Naive thymus-derived CD8-positive, alpha-beta T cell (primary cell): ENCODE measurements around the gene GMPPB. TPM values are rescaled to one million over a fixed set of nuclear protein-coding genes. Genes with fewer than 3 reads are reported as not detected.
"Not testable (repeated sequence)": the region's sequence is repeated elsewhere in the genome, so short reads cannot be mapped to it uniquely, and the experiment has no call there.

Experiments
- ATAC-seq, 2 donors: fragments of 150-1000 bp; cut with Tn5 transposase in 1 of 2; sonication (Bioruptor Pico), chemical (Tn5 transposase) in 1 of 2; 1 replicate in 1 of 2; 2 replicates in 1 of 2; pipeline ENCODE4 v1.10.0; 2021; ENCODE audit warnings: mild to moderate bottlenecking in 2 of 2, moderate library complexity in 2 of 2
- POLR2A ChIA-PET: fragments of 350-600 bp; sonication (Branson Sonifier 250); formaldehyde crosslinking; loops from one replicate; lab custom pipeline; 2021; ENCODE audit warnings: antibody characterized with exemption; lab: Charles Lee
- DNase-seq, 10 donors: peaks; one replicate each; pipeline versions ENCODE4 v3.0.0 to v3.0.0-alpha.2; 2020 to 2022
- H3K27ac Mint-ChIP-seq, 10 donors: one replicate each; pipeline ENCODE4 v1.8.0; 2020 to 2022; ENCODE audit warnings: mild to moderate bottlenecking in 10 of 10, mixed read lengths in 10 of 10, moderate library complexity in 4 of 10, inconsistent platforms in 1 of 10
- H3K27me3 Mint-ChIP-seq, 5 donors: one replicate each; pipeline ENCODE4 v1.8.0; 2021 to 2022; ENCODE audit warnings: mixed read lengths in 5 of 5
- H3K36me3 Mint-ChIP-seq, 3 donors: one replicate each; pipeline ENCODE4 v1.8.0; 2020 to 2022; ENCODE audit warnings: mixed read lengths in 3 of 3, mild to moderate bottlenecking in 2 of 3, inconsistent platforms in 1 of 3
- H3K4me1 Mint-ChIP-seq, 4 donors: one replicate each; pipeline ENCODE4 v1.8.0; 2021 to 2022; ENCODE audit warnings: mixed read lengths in 4 of 4
- H3K4me3 Mint-ChIP-seq, 10 donors: one replicate each; pipeline ENCODE4 v1.8.0; 2020 to 2022; ENCODE audit warnings: mild to moderate bottlenecking in 10 of 10, mixed read lengths in 10 of 10, moderate library complexity in 6 of 10, inconsistent platforms in 1 of 10
- H3K9me3 Mint-ChIP-seq, 9 donors: one replicate each; pipeline ENCODE4 v1.8.0; 2020 to 2022; ENCODE audit warnings: mixed read lengths in 9 of 9, mild to moderate bottlenecking in 3 of 9, inconsistent platforms in 1 of 9, moderate library complexity in 1 of 9
- polyA plus RNA-seq, 3 donors: library from polyadenylated mRNA; unstranded; fragments of 300-500 nt; fragmentation: Illumina TruSeq; gene quantifications; one replicate each; pipeline ENCODE4 v1.2.3, GENCODE V29; 2021
- total RNA-seq, 8 experiments: library from RNA in 2 of 8; stranded (reverse) in 2 of 8; gene quantifications; one replicate each; pipeline ENCODE4 v1.2.3 and lab custom pipeline; 2021 to 2026

GMPPB gene
- total and polyA plus RNA-seq, 5 experiments from 2014 or later, result 7.5 to 22.2 (median 14.8) TPM

DNA sequence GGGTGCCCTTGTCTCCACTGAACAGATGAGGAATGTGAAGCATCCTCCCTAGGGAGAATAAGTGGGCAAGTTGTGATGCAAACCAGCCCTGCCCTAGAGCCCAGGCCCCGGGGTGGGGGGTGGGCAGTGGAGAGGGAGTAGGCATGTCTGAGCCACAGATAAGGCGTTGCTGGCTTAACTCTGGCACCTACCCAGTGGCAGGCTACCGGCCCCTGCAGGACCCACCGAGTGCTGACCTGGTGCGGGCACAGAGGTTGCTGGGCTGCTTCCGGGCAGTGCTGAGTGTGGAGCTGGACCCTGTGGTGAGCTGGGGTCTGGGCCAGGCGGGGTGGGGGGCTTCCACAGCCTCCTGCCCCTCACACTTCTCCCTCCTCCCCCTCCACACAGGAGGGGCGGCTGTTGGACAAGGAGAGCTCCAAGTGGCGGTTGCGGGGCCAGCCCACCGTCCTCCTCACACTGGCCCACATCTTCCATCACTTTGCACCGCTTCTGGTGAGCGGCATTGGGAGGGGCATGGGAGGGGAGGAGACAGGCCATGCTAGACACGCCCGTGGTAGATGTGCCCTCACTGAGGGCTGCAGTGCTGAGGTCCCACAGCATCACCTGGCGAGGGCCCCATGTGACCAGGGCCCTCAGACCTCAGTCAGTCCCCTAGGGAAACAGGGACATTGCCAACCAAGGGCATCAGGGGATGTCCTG, 24.3 kb downstream of the GMPPB start:
- H3K27ac Mint-ChIP-seq, result peak overlapping the region in 1 of 10 donors; percentile 76
- ATAC-seq, result no peak
- H3K27me3 Mint-ChIP-seq, result no peaks in the 10 kb centered on the region
- peaks cover 0 to 11% (median 0%) of the 10 kb centered on the region in 3 donors for H3K36me3 Mint-ChIP-seq
- POLR2A ChIA-PET, result no interaction called here
- H3K9me3 Mint-ChIP-seq, result no peaks in the 10 kb centered on the region
- H3K4me3 Mint-ChIP-seq, result no peak overlapping the region
- peaks cover 3 to 7% (median 6%) of the 10 kb centered on the region in 4 donors for H3K4me1 Mint-ChIP-seq
- DNase-seq, result no peak

DNA sequence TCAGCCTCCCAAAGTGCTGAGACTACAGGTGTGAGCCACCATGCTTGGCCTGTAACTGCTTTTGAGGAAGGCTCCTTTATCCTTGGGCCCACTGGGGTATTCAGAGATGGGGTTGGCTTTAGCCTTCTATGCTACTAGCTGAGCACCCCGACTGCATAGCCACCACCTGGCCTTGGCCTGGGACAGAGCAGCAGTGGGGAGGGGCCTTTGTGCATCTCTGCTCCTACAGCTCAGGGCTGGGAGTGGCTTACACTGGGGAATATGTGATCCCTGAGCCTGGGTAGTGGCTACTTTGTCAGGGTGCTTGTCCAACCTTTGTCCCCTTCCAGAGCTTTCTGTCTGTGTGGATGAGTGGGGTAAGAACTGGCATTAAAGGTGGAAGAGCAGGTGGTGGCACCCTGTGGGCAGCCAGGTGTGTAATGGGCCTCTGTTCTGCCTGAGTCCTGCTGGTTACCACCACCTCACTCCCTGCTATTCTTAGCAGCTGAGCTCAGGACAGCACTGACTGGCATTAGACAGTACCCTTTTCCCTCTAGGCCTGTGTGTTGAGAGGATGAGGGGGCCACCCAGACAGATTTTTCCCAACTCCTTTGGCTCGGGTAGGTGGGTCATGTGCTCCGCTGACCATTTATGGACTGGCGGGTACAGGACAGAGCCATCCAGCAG, 28.3 kb downstream of the GMPPB start:
- DNase-seq, POLR2A ChIA-PET, H3K4me3 Mint-ChIP-seq, H3K27me3 Mint-ChIP-seq, ATAC-seq, H3K9me3 Mint-ChIP-seq: not testable (repeated sequence)
- Mint-ChIP-seq H3K4me1 (peaks cover 8 to 21% (median 20%) of the 10 kb centered on the region in 4 donors), H3K36me3 (peaks cover 0 to 11% (median 0%) of the 10 kb centered on the region in 3 donors), H3K27ac (peak overlapping the region in 1 of 10 donors; percentile 38)

DNA sequence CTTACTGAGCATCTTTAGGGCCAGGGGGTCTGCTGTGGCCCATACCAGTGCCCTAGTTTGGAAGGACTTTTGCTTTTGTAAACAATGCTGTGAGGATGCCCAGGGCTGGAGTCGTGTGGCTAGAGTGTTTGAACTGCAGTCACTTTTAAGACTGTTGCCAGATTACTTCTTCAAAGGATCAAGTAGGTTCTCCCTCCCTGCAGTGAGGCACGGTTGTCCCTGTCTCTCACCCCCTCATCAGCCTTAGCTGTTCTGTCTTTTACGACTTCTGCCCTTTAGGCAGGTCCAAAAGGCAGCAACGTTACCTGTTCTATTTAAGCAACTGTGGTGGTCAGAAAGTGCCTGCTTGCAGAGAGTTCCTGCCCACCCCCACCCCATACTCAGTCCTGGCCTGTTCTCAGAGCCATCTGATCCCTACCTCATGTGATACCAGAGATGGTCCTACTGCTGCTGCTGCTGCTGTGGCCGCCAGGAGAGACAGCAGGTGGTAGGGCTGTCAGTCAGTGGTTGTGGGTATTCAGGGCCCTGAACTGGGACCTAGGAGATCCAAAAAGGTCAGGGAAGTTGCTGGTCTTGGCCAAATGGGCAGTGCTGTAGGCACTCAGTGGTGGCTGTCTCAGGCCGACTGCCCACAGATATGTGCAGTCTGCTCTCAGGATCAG, 29.2 kb downstream of the GMPPB start:
- POLR2A ChIA-PET, H3K9me3 Mint-ChIP-seq, H3K27ac Mint-ChIP-seq, H3K27me3 Mint-ChIP-seq, H3K36me3 Mint-ChIP-seq, ATAC-seq, DNase-seq: not testable (repeated sequence)
- Mint-ChIP-seq H3K4me1 (peaks cover 13 to 30% (median 28%) of the 10 kb centered on the region in 4 donors), H3K4me3 (peak overlapping the region in 1 of 10 donors; percentile 15)

DNA sequence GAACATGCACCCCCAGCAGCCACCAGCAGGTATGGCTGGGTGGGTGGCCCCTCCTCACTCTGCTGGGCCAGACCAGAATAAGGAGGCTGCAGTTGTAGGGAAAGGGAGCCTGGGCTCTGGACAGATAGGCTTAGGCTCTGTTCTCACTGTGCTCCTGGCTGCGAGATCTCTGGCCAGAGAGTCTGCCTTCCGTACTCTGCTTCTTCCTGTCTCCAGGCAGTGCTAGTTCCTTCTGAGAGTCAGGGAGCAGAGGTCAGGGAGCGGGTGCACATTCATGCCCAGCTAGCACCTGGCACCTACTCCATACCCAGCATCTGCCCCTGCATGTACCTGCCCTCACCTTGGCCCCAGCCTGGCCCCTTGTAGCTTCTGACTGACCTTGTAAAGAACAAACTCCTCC, 32.3 kb downstream of the GMPPB start:
- H3K27ac Mint-ChIP-seq, result peak overlapping the region in 3 of 10 donors; percentile 29 to 41 (median 34)

DNA sequence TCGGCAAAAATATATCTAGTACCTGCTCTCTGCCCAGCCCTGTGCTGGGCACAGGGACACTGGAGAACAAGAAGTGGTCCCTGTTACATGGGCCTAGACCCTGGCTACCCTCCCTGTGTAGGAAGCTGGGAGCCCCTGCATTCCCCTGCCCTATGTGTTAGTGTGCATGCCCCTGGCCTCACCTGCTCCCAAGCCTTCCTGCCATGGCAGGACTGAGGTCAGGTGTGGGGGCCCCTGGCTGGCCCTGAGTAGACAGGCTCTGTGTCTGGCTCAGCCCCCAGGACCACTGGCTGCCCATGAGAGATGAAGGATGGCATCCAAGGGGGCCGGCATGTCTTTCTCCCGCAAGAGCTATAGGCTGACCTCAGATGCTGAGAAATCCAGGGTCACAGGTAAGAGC, 32.9 kb downstream of the GMPPB start:
- DNase-seq, H3K27me3 Mint-ChIP-seq, ATAC-seq, H3K9me3 Mint-ChIP-seq, H3K36me3 Mint-ChIP-seq, POLR2A ChIA-PET: not testable (repeated sequence)
- peak overlapping the region in 7 of 10 donors; percentile 20 to 77 (median 41) for H3K27ac Mint-ChIP-seq
- H3K4me3 Mint-ChIP-seq, result peak overlapping the region; percentile 92 to 98 (median 96)
- peaks cover 17 to 50% (median 47%) of the 10 kb centered on the region in 4 donors for H3K4me1 Mint-ChIP-seq

More for the DNA sequence above, 32.3 kb downstream of the GMPPB start:
- H3K27me3 Mint-ChIP-seq, H3K36me3 Mint-ChIP-seq, POLR2A ChIA-PET, ATAC-seq, DNase-seq, H3K9me3 Mint-ChIP-seq: not testable (repeated sequence)
- Mint-ChIP-seq H3K4me1 (peaks cover 17 to 48% (median 45%) of the 10 kb centered on the region in 4 donors), H3K4me3 (peak overlapping the region in 6 of 10 donors; percentile 36 to 98 (median 96))

DNA sequence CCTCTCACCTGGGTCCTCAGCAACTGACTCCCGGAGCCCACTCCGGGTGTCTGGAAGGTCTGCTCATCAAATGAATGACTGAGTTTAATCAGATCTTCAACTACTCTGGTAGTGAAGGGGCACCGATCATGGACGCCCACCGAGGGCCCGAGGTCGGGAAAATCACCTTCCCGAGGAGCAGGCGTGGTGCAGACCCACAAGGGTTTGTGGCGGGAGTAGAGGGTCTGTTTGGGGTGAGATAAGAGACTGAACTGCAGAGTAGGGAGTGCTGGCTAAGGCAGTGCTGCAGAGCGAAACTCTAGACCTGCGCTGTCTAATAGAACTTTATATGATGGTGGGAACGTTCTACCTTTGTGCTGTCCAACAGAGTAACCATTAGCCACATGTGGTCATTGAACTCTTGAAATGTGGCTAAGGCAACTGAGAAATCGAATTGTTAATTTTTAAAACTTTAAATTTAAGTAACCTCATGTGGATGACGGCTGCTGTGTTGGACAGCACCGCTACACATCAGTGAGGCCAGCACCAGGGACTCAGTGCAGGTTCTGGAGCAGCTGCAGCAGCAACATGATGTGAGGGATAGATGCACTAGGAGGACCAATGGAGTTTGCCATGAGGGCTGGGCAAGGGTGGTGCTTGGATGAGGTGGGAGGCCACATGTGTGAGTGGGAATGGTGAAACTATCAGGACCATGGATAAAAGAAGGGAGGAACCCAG, 33.7 kb downstream of the GMPPB start:
- Mint-ChIP-seq H3K4me3 (peak overlapping the region; percentile 92 to 98 (median 96)), H3K27ac (peak overlapping the region; percentile 33 to 99 (median 98)), H3K4me1 (peaks cover 17 to 54% (median 47%) of the 10 kb centered on the region in 4 donors)
- not testable (repeated sequence) for H3K36me3 Mint-ChIP-seq, H3K27me3 Mint-ChIP-seq, H3K9me3 Mint-ChIP-seq, ATAC-seq
- peak in 1 of 10 donors; percentile 10 for DNase-seq
- POLR2A ChIA-PET, result interaction anchor here (0.6 to 1.1 kb wide), 4 partner anchors 15 to 360 kb away, joined by 3 to 4 read pairs (median 3); no protein-coding TSS in a partner anchor

DNA sequence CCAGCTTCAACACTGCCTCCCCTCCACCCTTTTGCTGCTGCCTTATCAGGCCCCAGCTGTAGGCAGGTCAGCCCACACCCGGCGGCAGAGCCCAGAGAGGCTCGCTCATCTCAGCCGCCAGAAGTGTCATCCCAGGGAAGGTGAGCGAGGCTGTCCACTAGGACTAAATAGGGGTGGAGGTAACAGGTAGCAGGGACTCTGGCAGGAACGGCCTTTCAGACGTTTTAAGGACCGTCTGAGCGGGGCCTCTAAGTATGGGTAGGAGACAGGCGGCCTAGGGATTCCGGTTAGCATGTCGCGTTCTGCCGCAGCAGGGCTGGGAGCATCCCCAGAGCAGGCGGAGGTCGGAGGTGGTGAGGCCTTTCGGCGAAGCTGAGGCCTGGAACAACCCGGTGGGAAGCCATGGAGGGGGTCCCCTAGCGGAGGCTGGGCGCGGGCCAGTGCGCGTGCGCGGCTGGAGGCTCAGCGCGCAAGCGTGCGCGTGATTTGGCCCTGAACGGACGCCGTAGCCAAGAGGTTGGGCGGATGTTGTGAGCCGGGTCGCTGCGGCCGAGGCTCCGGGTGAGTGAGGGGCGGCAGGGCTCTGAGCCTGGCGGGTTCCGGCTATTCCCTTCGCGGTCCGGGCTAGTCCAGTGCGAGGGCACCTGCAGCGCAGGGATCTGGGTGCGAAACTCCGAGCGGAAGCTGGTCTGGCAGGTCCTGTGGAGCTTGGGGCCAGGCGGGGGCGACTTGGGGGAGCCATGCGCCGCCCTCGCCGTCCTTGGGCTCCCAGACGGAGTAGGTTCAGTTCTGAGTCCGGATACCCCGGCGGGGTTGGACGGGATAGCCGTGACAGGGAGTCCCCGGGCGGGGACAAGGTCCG, 34.5 kb downstream of the GMPPB start, which contains the start of the genes MST1 and RNF123:
TSS of gene MST1 (minus strand) at position 429 of the 862 bp plus-strand sequence. CDS start 783 bp downstream, outside the sequence.
TSS of gene RNF123 (plus strand) at position 512 of the 862 bp plus-strand sequence. CDS start 1,609 bp downstream, outside the sequence.
- H3K27me3 Mint-ChIP-seq, result no peaks in the 10 kb centered on the region
- peak within 1 kb of the TSS; percentile 92 to 98 (median 96) for H3K4me3 Mint-ChIP-seq
- peaks cover 16 to 53% (median 47%) of the 10 kb centered on the region in 4 donors for H3K4me1 Mint-ChIP-seq
- ATAC-seq, result peak; percentile 77 to 79
- DNase-seq, result peak; percentile 86 to 97 (median 94)
- peaks cover 0 to 6% (median 1%) of the 10 kb centered on the region in 3 donors for H3K36me3 Mint-ChIP-seq
- POLR2A ChIA-PET, result interaction anchor here (0.6 to 1.5 kb wide), 6 partner anchors 10 to 620 kb away, joined by 3 to 5 read pairs (median 3); no protein-coding TSS in a partner anchor
- H3K27ac Mint-ChIP-seq, result peak within 1 kb of the TSS; percentile 93 to 99 (median 98)
- H3K9me3 Mint-ChIP-seq, result no peaks in the 10 kb centered on the region

DNA sequence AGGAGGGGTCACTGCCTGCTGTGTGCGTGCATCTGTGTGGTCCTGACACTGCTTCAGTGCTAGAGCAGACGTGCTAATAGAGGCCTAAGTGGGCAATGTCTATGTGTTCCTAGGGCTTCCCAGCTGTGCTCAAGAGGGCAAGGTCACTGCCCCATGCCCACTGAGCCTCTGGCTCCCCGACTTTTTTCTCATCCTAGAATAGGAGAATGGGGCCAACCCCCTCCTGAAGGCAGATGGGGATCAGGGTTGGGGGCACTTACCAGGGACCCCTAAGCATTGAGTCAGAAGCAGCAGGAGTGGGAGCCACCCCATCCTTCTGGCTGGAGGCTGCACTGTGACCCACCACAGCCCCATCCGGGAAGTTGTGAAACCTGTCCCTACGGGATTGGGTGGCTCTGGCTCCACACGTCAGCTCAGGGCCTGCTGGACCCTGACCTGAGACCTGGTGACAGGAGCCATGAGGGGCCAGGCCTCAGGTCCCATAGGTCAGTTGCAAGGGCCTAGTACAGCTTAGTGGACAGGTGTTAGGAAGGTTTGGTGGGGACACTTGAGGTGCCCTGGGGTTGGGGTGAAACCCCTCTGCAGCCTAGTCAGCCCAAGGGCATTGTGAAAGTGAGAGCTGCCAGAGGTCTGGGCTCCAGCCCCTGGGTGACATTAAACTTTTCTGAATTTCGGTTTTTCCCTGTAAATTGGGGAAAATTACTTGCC, 35.3 kb downstream of the GMPPB start:
- DNase-seq, H3K36me3 Mint-ChIP-seq, H3K9me3 Mint-ChIP-seq, H3K27me3 Mint-ChIP-seq, ATAC-seq: not testable (repeated sequence)
- H3K4me1 Mint-ChIP-seq, result peaks cover 15 to 48% (median 45%) of the 10 kb centered on the region in 4 donors
- POLR2A ChIA-PET, result interaction anchor here (0.6 to 1.5 kb wide), 3 partner anchors 10 to 619 kb away, joined by 3 to 5 read pairs (median 3); no protein-coding TSS in a partner anchor
- peak overlapping the region; percentile 92 to 98 (median 96) for H3K4me3 Mint-ChIP-seq
- peak overlapping the region; percentile 93 to 99 (median 98) for H3K27ac Mint-ChIP-seq

DNA sequence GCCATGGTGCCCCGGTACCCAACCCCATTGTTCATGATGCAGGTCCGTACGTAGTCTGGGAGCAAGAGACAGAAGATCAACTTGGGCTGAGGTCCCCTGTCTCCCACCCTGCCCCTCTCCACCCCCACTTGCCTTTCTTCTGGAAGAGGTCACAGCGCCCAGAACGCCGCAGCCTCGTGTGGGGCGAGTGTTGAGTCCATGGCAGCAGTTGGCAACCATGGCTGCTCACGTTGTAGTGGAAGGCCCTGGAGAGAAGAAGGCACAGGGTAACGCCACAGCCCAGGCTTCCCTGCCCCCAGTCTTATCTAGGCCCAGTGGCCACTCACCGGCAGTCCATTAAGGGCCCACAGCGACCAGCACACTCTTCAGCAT, 36.3 kb downstream of the GMPPB start:
- ATAC-seq, POLR2A ChIA-PET, H3K36me3 Mint-ChIP-seq, H3K9me3 Mint-ChIP-seq, H3K27me3 Mint-ChIP-seq, DNase-seq: not testable (repeated sequence)
- Mint-ChIP-seq H3K27ac (peak overlapping the region in 2 of 10 donors; percentile 20 to 85), H3K4me1 (peaks cover 12 to 45% (median 42%) of the 10 kb centered on the region in 4 donors), H3K4me3 (peak overlapping the region in 9 of 10 donors; percentile 50 to 98 (median 76))

DNA sequence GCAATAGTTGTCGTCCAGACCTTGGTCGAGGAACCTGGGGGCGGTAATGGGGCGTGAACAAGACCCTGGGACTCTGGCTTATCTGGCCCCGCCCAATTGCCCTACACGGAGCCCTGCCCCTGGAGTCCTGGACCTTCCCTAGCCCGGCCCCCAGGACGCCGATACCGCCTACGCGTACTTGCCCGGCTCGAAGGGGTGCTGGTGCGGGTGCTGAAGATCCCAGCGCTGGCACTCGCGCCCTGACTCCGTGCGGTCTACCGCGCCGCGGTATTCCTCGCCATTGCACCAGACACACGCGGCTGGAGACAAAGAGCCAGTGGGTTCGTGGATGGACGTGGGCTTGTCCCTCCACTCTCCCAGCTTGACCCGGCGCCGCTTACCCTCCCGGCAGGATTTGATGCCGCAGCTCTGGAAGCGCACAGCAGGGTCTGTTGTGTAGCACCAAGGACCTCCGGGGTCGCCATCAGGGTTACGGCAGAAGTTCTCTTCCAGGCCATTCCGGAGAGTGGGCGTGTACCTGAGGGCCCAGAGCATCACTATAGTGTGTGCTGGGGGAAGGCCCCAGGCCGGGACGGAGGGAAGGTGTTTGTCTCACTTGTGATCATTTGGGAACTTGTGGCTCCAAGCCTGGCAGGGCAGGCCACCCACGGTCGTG, 36.9 kb downstream of the GMPPB start:
- H3K4me3 Mint-ChIP-seq, result peak overlapping the region; percentile 29 to 98 (median 66)
- H3K27me3 Mint-ChIP-seq, POLR2A ChIA-PET, H3K9me3 Mint-ChIP-seq, H3K36me3 Mint-ChIP-seq: not testable (repeated sequence)
- H3K27ac Mint-ChIP-seq, result peak overlapping the region in 1 of 10 donors; percentile 85
- ATAC-seq, result peak; percentile 29 to 39
- H3K4me1 Mint-ChIP-seq, result peaks cover 12 to 44% (median 39%) of the 10 kb centered on the region in 4 donors
- peak in 7 of 10 donors; percentile 10 to 54 (median 28) for DNase-seq
